Fibroblast of pulmonary artery (primary cell): ENCODE results near the gene CUX1.

Experiments used
- DNase-seq: peaks from one replicate; pipeline ENCODE4 v3.0.0-alpha.2; 2010; ENCODE audit warnings: low read depth
- H3K4me3 ChIP-seq: replicated peaks from 2 replicates; pipeline ENCODE4 v1.5.1; 2011; ENCODE audit warnings: low read depth, mild to moderate bottlenecking, control low read depth, low read length, moderate library complexity
- TF ChIP-seq, protein P1 (sequence below): IDR thresholded peaks from 2 replicates; pipeline ENCODE4 v1.5.1; 2011; ENCODE audit warnings: mild to moderate bottlenecking, control low read depth, low read length, inconsistent platforms; ENCODE audit errors: missing control alignments

The CUX1 gene

DNA sequence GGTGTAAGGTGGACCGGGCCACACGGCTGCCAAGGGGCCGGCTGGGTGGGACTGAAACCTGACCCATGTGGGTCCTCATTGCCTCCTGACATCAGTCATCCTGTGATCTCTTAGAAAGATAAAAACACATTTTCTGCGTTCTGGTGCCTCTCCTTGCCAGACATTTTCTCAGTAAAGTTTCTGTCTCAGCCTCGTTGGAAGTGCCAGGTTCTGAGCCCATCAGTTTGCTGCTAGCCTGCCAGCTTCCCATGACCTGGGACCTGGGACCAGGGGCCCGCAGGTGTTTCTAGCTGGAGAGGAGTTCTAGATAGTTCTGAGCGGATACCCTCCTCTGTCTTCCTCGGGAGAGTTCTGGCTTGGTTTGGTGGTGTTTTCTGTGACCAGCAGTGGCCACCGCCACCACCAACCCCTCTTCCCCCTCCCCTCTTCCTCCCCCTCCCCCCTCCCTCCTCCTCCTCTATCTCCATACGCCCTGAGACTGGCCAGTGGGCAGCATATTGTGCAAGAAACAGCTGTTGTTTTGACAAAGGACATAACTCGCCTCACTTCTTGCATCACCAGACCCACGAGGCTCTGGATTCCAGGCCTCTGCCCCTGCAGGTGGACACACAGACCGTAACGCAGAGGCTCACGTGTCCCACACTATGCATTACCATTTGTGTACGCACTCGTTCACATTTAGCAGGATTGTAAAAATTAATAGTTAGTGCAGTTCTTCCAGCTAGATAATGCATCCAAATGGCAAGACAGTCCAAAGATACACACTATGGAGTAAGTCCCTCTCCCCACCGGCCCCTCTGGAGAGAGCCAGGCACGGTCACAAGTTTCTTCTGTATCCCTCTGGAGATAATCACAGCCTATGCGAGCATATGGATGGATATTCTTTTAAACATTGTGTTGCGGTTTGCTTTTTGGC lies 94.6 kb downstream of the CUX1 start:
- H3K4me3 ChIP-seq: no peak overlapping the region
- peak; percentile 96 for DNase-seq
- TF ChIP-seq, protein P1, sequence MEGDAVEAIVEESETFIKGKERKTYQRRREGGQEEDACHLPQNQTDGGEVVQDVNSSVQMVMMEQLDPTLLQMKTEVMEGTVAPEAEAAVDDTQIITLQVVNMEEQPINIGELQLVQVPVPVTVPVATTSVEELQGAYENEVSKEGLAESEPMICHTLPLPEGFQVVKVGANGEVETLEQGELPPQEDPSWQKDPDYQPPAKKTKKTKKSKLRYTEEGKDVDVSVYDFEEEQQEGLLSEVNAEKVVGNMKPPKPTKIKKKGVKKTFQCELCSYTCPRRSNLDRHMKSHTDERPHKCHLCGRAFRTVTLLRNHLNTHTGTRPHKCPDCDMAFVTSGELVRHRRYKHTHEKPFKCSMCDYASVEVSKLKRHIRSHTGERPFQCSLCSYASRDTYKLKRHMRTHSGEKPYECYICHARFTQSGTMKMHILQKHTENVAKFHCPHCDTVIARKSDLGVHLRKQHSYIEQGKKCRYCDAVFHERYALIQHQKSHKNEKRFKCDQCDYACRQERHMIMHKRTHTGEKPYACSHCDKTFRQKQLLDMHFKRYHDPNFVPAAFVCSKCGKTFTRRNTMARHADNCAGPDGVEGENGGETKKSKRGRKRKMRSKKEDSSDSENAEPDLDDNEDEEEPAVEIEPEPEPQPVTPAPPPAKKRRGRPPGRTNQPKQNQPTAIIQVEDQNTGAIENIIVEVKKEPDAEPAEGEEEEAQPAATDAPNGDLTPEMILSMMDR: peak; percentile 13

DNA sequence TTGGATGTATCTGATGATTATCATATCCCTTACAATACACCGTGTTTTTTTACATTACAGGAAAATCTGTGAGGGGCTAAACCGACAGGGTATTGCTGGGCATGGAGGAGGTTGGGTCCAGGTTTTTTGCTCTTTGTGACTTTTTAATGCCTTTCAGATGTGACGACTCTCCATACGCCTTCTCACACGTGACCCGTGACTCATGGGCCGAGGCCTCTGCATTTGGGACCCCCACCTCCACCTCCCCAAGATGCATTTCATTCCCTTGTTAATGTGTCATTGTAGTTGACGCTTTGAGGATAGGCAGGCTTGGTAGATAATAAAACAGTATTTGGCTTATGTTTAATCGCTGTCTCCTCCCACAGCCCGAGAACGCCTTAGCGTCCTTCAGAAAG lies 95.3 kb downstream of the CUX1 start:
- TF ChIP-seq, protein P1: no peak
- H3K4me3 ChIP-seq: no peak overlapping the region
- peak; percentile 82 for DNase-seq

DNA sequence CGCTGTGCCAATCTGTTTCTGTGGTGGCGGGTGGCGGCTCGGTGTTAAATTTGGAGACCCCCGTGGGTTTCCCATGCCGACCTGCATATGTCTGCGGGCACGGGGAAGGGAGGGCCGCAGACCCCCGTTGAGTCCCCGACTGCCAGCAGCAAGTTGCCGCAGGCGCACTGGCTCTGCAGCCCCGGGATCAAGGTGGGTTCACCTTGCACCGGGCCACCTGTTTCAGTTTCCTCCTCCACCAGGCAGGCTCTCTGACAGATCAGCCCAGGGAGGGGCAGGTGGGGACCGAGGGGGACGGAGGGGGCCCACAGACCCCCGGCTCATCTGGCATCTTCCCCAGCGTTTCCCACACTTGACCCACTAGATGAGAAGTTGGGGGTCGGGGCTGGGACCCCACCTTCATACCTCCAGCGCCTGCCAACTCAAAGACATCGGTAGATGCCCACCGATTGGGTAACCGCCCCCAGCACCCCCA lies 95.9 kb downstream of the CUX1 start:
- H3K4me3 ChIP-seq: peak overlapping the region; percentile 1
- DNase-seq: no peak
- TF ChIP-seq, protein P1: no peak

DNA sequence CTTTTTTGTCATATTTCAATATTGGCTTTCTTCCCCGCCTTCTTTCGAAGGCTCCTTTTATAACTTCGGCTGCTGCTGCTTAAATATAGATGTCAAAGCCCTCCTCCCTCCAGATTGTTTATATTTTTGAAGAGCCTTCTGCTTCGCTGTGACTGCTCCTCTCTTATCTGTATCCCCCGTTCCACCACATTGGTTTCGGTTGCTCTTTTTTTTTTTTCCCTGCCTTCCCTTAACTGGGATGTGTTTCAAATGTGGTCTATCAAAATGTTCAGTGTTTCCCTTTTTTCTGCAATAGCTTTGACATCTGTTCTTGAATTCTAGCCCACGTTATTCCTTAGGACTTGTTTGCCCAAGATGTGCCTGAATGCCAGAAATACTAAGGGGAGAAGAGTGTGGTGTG lies 96.4 kb downstream of the CUX1 start:
- peak overlapping the region; percentile 1 for H3K4me3 ChIP-seq
- peak; percentile 75 for DNase-seq
- TF ChIP-seq, protein P1: no peak

GRCh38 chr7:101915000-101915399 lies 97.6 kb downstream of the CUX1 start:
- no peak overlapping the region for H3K4me3 ChIP-seq
- DNase-seq: no peak
- TF ChIP-seq, protein P1: no peak

GRCh38 chr7:101916041-101916800 lies 98.8 kb downstream of the CUX1 start:
- H3K4me3 ChIP-seq: no peak overlapping the region
- TF ChIP-seq, protein P1: no peak
- DNase-seq: no peak
